OCI-LY1 (cell line): ENCODE data around the gene BLCAP.
"Not testable (repeated sequence)": the region's sequence is repeated elsewhere in the genome, so short reads cannot be mapped to it uniquely, and the experiment has no call there.

Experiments used
- EZH2 ChIP-seq: fragments of 200-600 bp; sonication (generic), shearing (Covaris generic); IDR thresholded peaks from 2 replicates; pipeline ENCODE4 v1.8.0; 2017; ENCODE audit warnings: borderline replicate concordance, mixed run types, mild to moderate bottlenecking, antibody characterized with exemption, low read length, moderate library complexity, mixed read lengths
- TF ChIP-seq, protein P1 (sequence below): fragments of 200-600 bp; sonication (generic), shearing (Covaris generic); IDR thresholded peaks from 2 replicates; pipeline ENCODE4 v1.5.1; 2017; ENCODE audit warnings: mild to moderate bottlenecking, antibody characterized with exemption, low read length, moderate library complexity, mixed read lengths

DNA sequence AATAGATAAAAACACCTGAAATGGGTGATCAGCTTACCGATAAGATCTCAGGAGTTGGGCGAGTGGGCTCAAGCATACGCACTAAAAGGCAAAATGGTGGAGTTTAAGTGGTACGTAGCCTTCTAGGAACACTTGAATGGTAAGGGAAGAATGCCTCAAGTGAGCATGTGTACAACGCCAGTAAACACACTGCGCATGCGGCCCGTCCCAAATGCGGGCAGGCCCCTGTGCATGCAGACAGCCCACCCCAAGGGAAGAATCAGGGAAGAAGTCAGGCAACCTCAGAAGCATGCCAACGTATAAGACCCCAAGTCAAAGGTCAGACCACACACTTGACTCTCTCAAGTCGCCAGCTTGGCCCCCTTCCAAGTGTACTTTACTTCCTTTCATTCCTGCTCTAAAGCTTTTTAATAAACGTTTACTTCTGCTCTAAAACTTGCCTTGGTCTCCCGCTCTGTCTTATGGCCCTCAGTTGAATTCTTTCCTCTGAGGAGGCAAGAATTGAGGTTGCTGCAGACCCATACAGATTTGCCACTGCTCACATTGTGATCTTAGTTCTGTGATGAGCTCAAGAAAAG is 27.1 kb upstream of the BLCAP start:
- TF ChIP-seq, protein P1, sequence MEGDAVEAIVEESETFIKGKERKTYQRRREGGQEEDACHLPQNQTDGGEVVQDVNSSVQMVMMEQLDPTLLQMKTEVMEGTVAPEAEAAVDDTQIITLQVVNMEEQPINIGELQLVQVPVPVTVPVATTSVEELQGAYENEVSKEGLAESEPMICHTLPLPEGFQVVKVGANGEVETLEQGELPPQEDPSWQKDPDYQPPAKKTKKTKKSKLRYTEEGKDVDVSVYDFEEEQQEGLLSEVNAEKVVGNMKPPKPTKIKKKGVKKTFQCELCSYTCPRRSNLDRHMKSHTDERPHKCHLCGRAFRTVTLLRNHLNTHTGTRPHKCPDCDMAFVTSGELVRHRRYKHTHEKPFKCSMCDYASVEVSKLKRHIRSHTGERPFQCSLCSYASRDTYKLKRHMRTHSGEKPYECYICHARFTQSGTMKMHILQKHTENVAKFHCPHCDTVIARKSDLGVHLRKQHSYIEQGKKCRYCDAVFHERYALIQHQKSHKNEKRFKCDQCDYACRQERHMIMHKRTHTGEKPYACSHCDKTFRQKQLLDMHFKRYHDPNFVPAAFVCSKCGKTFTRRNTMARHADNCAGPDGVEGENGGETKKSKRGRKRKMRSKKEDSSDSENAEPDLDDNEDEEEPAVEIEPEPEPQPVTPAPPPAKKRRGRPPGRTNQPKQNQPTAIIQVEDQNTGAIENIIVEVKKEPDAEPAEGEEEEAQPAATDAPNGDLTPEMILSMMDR = not testable (repeated sequence)
- TF ChIP-seq EZH2 = not testable (repeated sequence)
